Liver (tissue), 9 donors: ENCODE results near the gene ARSD. TPM values are rescaled to one million over a fixed set of nuclear protein-coding genes. Genes with fewer than 3 reads are reported as not detected.

Experiments used
- DNase-seq: peaks from one replicate; pipeline ENCODE4 v3.0.0-alpha.2; 2017; ENCODE audit warnings: low spot score
- H3K27ac ChIP-seq, 2 donors: one replicate each; pipeline ENCODE4 v1.7.0; 2013; ENCODE audit warnings: inconsistent platforms in 2 of 2, low read length in 2 of 2, control low read depth in 1 of 2, low read depth in 1 of 2, mild to moderate bottlenecking in 1 of 2
- H3K27me3 ChIP-seq, 4 donors: one replicate each; pipeline versions ENCODE4 v1.6.1 to v1.7.0; 2013; ENCODE audit warnings: low read length in 3 of 4, inconsistent platforms in 1 of 4, mild to moderate bottlenecking in 1 of 4, moderate library complexity in 1 of 4; ENCODE audit not compliant: control insufficient read depth in 4 of 4, insufficient read depth in 4 of 4
- H3K36me3 ChIP-seq, 4 donors: one replicate each; pipeline versions ENCODE4 v1.6.1 to v1.7.0; 2013; ENCODE audit warnings: low read length in 3 of 4, mild to moderate bottlenecking in 3 of 4, low read depth in 1 of 4, moderate library complexity in 1 of 4; ENCODE audit not compliant: control insufficient read depth in 4 of 4, insufficient read depth in 3 of 4
- H3K4me1 ChIP-seq, 4 donors: one replicate each; pipeline versions ENCODE4 v1.6.1 to v1.7.0; 2013; ENCODE audit warnings: low read length in 3 of 4, mild to moderate bottlenecking in 3 of 4, moderate library complexity in 1 of 4; ENCODE audit not compliant: control insufficient read depth in 4 of 4, insufficient read depth in 4 of 4
- H3K4me3 ChIP-seq, 3 donors: one replicate each; pipeline versions ENCODE4 v1.6.1 to v1.7.0; 2013; ENCODE audit warnings: low read length in 3 of 3, control low read depth in 1 of 3, low read depth in 1 of 3, mild to moderate bottlenecking in 1 of 3
- H3K9ac ChIP-seq, 2 donors: one replicate each; pipeline ENCODE4 v1.7.0; 2013; ENCODE audit warnings: low read length in 2 of 2, mild to moderate bottlenecking in 2 of 2, moderate library complexity in 2 of 2, control low read depth in 1 of 2, low read depth in 1 of 2
- H3K9me3 ChIP-seq, 4 donors: one replicate each; pipeline versions ENCODE4 v1.6.1 to v1.7.0; 2013; ENCODE audit warnings: low read length in 3 of 4; ENCODE audit not compliant: control insufficient read depth in 4 of 4
- CTCF ChIP-seq: fragments of 150-350 bp; IDR thresholded peaks from 2 replicates; pipeline ENCODE4 v1.5.1; 2017; ENCODE audit warnings: improper control_type of control experiment, low read depth, low read length; ENCODE audit not compliant: missing input control
- EGR1 ChIP-seq, 2 donors: IDR thresholded peaks; 2 replicates each; pipeline ENCODE4 v1.6.1; 2016 to 2018; ENCODE audit warnings: antibody characterized with exemption in 2 of 2, low read depth in 2 of 2
- FOXA1 ChIP-seq: IDR thresholded peaks from 2 replicates; pipeline ENCODE4 v1.6.1; 2016; ENCODE audit warnings: antibody characterized with exemption
- FOXA2 ChIP-seq: IDR thresholded peaks from 2 replicates; pipeline ENCODE4 v1.6.1; 2016; ENCODE audit warnings: antibody characterized with exemption
- GABPA ChIP-seq, 2 donors: IDR thresholded peaks in 1 of 2; conservative IDR thresholded peaks in 1 of 2; 2 replicates each; pipeline ENCODE4 v1.6.1; 2016; ENCODE audit warnings: antibody characterized with exemption in 2 of 2, mild to moderate bottlenecking in 1 of 2, moderate library complexity in 1 of 2
- HNF4A ChIP-seq, 2 donors: conservative IDR thresholded peaks; 2 replicates each; pipeline ENCODE4 v1.6.1; 2016; ENCODE audit warnings: antibody characterized with exemption in 2 of 2, mild to moderate bottlenecking in 2 of 2
- HNF4G ChIP-seq: IDR thresholded peaks from 2 replicates; pipeline ENCODE4 v1.6.1; 2016; ENCODE audit warnings: antibody characterized with exemption
- JUND ChIP-seq, 2 donors: IDR thresholded peaks; 2 replicates each; pipeline ENCODE4 v1.6.1; 2016; ENCODE audit warnings: antibody characterized with exemption in 2 of 2
- MAX ChIP-seq: IDR thresholded peaks from 2 replicates; pipeline ENCODE4 v1.6.1; 2016; ENCODE audit warnings: antibody characterized with exemption
- NR2F2 ChIP-seq: IDR thresholded peaks from 2 replicates; pipeline ENCODE4 v1.6.1; 2016; ENCODE audit warnings: antibody characterized with exemption
- RXRA ChIP-seq, 2 donors: IDR thresholded peaks; 2 replicates each; pipeline ENCODE4 v1.6.1; 2017 to 2018; ENCODE audit warnings: antibody characterized with exemption in 2 of 2, mild to moderate bottlenecking in 1 of 2
- SP1 ChIP-seq: IDR thresholded peaks from 2 replicates; pipeline ENCODE4 v1.6.1; 2018; ENCODE audit warnings: antibody characterized with exemption, mild to moderate bottlenecking
- TAF1 ChIP-seq: conservative IDR thresholded peaks from 2 replicates; pipeline ENCODE4 v1.6.1; 2016; ENCODE audit warnings: antibody characterized with exemption, mild to moderate bottlenecking
- YY1 ChIP-seq: IDR thresholded peaks from 2 replicates; pipeline ENCODE4 v1.6.1; 2016; ENCODE audit warnings: antibody characterized with exemption, mild to moderate bottlenecking
- ZBTB33 ChIP-seq: IDR thresholded peaks from 2 replicates; pipeline ENCODE4 v1.6.1; 2016; ENCODE audit warnings: antibody characterized with exemption
- WGBS: extraction: QIAGEN DNeasy Blood & Tissue Kit; methylation state at CpG from one replicate; pipeline ENCODE4 v1.1.7; 2013; 5-methylcytosine and 5-hydroxymethylcytosine counted together
- polyA plus RNA-seq, 2 donors: library from polyadenylated mRNA; stranded (reverse) in 1 of 2; unstranded in 1 of 2; fragments of 200-250 nt in 1 of 2; fragments of >200 nt in 1 of 2; fragmentation: Nextera tagmentation in 1 of 2; extraction: Ambion mirVana in 1 of 2; gene quantifications; one replicate each; pipeline versions ENCODE4 v1.2.1 to v1.2.3, GENCODE V29; 2013 to 2015
- total RNA-seq, 2 donors: library from RNA; depleted of rRNA; stranded (reverse); fragments of >200 nt; gene quantifications; one replicate each; pipeline ENCODE4 v1.2.3, GENCODE V29; 2014
- TF ChIP-seq, protein P1 (sequence below): IDR thresholded peaks from 2 replicates; pipeline ENCODE4 v1.6.1; 2016; ENCODE audit warnings: antibody characterized with exemption, mild to moderate bottlenecking
- TF ChIP-seq, protein P2 (sequence below): IDR thresholded peaks from 2 replicates; pipeline ENCODE4 v1.6.1; 2016; ENCODE audit warnings: antibody characterized with exemption
- donor health status: healthy.
- donor health status: healthy.
- donor health status: healthy.
- donor health status: healthy.
- donor health status: healthy.

The ARSD gene
- total and polyA plus RNA-seq, 4 donors = 11.3 to 42.4 (median 19.5) TPM

DNA sequence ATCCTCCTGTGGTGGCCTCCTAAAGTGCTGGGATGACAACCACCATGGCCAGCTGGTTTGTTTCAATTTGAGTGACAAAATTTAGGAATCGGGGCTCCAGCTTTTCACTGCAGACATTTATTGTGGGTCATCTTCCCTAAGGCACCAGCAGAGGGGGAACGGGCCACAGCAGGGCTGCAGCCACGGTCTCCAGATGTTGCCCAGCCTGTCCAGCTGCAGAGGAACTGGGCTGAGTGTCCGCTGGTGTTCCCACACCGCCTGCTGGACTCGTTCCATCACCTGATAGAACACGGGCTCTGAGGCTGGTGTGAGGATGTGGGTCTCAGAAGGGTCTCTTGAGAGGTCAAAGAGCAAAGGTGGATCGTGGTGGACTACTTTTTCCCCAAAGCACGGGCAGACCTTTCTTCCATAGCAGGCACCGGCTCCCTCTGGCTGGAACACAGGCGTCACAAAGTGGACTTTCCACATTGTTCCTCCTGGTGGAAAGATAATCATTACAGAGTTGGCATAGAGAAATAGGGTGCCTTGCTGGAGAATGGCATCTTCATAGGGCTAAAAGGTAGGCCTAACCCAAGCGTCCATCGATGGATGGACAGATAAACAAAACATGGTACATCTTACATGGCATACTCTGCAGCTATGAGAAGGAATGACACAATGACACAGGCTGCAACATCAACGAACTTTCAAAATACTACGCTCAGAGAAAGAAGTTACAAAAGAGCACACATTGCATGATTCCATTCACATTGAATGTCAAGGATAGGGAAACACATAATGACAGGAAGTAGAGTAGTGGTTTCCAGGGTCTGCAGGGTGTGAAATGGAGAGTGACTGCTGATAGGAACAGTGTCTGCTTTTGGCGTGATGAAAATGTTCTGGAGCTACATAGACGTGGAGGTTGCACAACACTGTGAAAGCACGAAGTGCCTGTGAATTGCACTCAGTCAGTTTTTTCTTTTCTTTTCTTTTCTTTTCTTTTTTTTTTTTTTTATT, 5.9 kb upstream of the ARSD start (continued):
- TF ChIP-seq, protein P1, sequence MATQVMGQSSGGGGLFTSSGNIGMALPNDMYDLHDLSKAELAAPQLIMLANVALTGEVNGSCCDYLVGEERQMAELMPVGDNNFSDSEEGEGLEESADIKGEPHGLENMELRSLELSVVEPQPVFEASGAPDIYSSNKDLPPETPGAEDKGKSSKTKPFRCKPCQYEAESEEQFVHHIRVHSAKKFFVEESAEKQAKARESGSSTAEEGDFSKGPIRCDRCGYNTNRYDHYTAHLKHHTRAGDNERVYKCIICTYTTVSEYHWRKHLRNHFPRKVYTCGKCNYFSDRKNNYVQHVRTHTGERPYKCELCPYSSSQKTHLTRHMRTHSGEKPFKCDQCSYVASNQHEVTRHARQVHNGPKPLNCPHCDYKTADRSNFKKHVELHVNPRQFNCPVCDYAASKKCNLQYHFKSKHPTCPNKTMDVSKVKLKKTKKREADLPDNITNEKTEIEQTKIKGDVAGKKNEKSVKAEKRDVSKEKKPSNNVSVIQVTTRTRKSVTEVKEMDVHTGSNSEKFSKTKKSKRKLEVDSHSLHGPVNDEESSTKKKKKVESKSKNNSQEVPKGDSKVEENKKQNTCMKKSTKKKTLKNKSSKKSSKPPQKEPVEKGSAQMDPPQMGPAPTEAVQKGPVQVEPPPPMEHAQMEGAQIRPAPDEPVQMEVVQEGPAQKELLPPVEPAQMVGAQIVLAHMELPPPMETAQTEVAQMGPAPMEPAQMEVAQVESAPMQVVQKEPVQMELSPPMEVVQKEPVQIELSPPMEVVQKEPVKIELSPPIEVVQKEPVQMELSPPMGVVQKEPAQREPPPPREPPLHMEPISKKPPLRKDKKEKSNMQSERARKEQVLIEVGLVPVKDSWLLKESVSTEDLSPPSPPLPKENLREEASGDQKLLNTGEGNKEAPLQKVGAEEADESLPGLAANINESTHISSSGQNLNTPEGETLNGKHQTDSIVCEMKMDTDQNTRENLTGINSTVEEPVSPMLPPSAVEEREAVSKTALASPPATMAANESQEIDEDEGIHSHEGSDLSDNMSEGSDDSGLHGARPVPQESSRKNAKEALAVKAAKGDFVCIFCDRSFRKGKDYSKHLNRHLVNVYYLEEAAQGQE = no peak
- TF ChIP-seq HNF4G = no peak
- TF ChIP-seq CTCF = no peak
- no peak for TF ChIP-seq JUND (IDR thresholded peaks at IDR 0.05)
- no peak for TF ChIP-seq TAF1
- no peak for TF ChIP-seq YY1

DNA sequence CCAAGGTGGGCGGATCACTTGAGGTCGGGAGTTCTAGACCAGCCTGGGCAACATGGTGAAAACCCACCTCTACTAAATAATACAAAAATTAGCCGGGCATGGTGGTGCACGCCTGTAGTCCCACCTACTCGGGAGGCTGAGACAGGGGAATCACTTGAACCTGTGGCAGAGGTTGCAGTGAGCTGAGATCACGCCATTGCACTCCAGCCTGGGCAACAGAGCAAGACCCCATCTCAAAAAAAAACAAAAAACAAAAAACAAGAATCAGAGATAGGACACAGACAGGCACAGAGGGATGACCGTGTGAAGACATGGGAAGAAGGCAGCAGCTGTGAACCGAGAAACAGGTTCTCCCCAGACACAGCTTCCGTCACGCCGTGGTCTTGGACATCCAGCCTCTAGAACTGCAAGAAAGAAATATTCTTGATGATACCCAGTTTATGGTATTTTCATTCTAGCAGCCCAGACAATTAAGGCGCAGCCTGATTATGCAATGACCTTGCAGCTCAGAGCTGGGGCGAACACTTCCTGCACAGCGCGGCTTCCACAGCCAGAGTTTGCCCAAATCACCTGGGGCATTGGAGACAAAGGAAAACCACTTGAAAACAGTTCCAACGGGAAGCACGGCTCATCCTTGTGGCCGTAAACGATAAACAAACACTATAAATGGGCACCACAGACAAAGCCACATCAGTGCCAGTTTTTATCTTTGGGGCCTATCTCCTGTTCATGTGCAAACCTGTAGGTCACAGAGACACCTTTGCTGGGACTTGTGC, 4.2 kb upstream of the ARSD start:
- Histone ChIP-seq H3K9ac (no peak overlapping the region), H3K4me3 (no peak overlapping the region), H3K4me1 (peaks cover 0 to 3% (median 2%) of the 10 kb centered on the region in 4 donors), H3K36me3 (peaks cover 0 to 19% (median 0%) of the 10 kb centered on the region in 4 donors), H3K27ac (no peak overlapping the region), H3K27me3 (no peaks in the 10 kb centered on the region), H3K9me3 (no peaks in the 10 kb centered on the region)
- 72% methylated on average over 19 of the region's 19 CpGs for WGBS
- no peak for DNase-seq
- TF ChIP-seq CTCF (no peak), SP1 (no peak), TAF1 (no peak), GABPA (IDR thresholded peaks at IDR 0.05 in 1 of 2, conservative IDR thresholded peaks at IDR 0.05 in 1 of 2) (no peak), JUND (IDR thresholded peaks at IDR 0.05) (no peak), HNF4G (no peak), HNF4A (conservative IDR thresholded peaks at IDR 0.05) (no peak), EGR1 (IDR thresholded peaks at IDR 0.05; ENCODE audit: low read depth in 2 of 2) (no peak), MAX (no peak), FOXA2 (no peak), ZBTB33 (no peak), YY1 (no peak), NR2F2 (no peak), RXRA (IDR thresholded peaks at IDR 0.05) (no peak), FOXA1 (no peak)
- TF ChIP-seq, protein P1 = no peak
- TF ChIP-seq, protein P2, sequence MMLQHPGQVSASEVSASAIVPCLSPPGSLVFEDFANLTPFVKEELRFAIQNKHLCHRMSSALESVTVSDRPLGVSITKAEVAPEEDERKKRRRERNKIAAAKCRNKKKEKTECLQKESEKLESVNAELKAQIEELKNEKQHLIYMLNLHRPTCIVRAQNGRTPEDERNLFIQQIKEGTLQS = no peak
